GM03348 (cell line): ENCODE data around the gene ANKIB1.
A peak's percentile ranks its signal among the peaks of the same experiment; 100 is the strongest.
"Not testable (repeated sequence)": the region's sequence is repeated elsewhere in the genome, so short reads cannot be mapped to it uniquely, and the experiment has no call there.

Experiments used
- DNase-seq: peaks from one replicate; pipeline ENCODE4 v3.0.0; 2012; ENCODE audit warnings: low spot score

Gene ANKIB1

GRCh38 chr7:92410162-92410561, 164.4 kb downstream of the ANKIB1 start:
- DNase-seq, result not testable (repeated sequence)

- no peak for DNase-seq
These were observed 167.0 kb downstream of the ANKIB1 start for GRCh38 chr7:92412745-92413144.

DNA sequence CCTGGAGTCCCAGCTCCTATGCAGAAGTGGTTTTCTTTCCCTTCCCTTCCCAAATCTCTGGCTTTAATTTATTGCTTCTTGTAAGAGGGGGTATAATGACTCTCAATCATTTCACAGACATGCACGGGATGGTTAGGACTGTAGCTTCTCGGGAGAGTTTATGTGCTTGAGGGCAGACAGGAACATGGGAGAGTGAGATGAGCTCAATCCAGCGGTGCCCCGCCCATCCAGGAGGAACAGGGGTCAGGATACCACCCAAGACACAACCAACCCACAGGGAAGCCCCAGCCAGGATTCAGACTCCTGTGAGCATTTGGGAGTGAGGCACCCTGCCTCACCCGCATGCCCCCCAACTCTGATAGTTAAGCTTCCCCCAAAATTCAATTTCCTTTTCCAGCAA, 167.8 kb downstream of the ANKIB1 start:
- no peak for DNase-seq

- peak; percentile 18 for DNase-seq
These were observed 169.5 kb downstream of the ANKIB1 start for GRCh38 chr7:92415225-92415624.

- DNase-seq, result no peak
These were observed 172.1 kb downstream of the ANKIB1 start for GRCh38 chr7:92417913-92418312.

GRCh38 chr7:92421676-92422435, 176.1 kb downstream of the ANKIB1 start:
- no peak for DNase-seq

DNA sequence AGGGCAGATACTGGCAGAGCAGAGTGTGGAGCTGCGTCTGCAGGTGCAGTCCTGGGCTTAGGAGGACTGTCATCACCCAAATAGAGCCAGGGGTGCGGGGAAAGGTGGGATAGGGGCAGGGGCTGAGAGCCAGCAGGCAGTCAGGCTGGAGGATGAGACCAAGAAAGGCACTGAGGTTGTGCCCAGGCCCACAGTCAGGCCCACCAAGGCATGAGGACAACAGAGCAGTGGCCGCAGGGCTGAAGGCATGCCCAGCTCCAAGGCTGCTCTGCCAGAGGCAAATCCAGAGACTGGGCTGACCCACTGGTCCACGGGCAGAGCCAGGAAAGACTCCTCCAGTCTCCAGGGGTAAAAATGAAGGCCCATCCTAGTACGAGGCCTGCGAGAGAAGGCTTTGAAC, 177.2 kb downstream of the ANKIB1 start:
- DNase-seq, result no peak

- DNase-seq, result no peak
These were observed 177.9 kb downstream of the ANKIB1 start for GRCh38 chr7:92423710-92424131.

GRCh38 chr7:92425311-92425947, 179.7 kb downstream of the ANKIB1 start:
- no peak for DNase-seq

DNA sequence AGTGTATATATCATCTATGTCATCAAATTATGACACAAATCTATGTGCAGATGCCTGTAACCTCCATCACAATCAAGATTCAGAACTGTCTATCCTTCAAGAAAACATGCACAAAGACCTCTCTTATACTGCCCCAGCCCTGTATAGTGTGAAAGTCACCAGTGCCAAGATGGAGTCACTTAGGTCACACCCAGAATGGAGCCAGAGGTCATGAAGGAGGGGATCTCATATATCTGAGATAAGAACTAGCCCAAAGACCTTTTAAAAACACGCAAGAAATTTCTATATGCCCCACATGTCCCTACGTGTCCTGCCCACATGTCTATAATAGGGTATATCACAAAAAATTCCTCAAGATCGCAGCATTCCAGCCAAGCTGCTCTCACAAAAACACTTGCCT, 181.4 kb downstream of the ANKIB1 start:
- DNase-seq, result no peak

- DNase-seq, result no peak
These were observed 186.6 kb downstream of the ANKIB1 start for GRCh38 chr7:92432299-92432946.

GRCh38 chr7:92433019-92433418, 187.2 kb downstream of the ANKIB1 start:
- DNase-seq, result no peak

DNA sequence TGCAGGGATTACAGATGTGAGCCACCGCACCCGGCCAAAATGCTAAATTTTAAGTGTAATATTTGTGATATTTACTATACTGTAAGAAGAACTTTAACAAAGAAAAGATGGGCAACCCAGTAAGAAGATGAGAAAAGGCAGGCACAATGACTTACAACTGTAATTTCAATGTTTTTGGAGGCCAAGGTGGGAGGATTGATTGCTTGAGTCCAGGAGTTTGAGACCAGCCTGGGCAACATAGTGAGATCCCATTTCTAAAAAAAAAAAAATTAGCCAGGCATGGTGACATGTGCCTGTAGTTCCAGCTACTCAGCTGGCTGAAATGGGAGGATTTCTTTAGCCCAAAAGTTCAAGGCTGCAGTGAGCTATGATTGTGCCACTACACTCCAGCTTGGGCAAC, 189.8 kb downstream of the ANKIB1 start:
- DNase-seq, result no peak

- DNase-seq, result no peak
These were observed 191.1 kb downstream of the ANKIB1 start for GRCh38 chr7:92436612-92437445.

GRCh38 chr7:92437956-92438491, 192.2 kb downstream of the ANKIB1 start:
- DNase-seq, result no peak

DNA sequence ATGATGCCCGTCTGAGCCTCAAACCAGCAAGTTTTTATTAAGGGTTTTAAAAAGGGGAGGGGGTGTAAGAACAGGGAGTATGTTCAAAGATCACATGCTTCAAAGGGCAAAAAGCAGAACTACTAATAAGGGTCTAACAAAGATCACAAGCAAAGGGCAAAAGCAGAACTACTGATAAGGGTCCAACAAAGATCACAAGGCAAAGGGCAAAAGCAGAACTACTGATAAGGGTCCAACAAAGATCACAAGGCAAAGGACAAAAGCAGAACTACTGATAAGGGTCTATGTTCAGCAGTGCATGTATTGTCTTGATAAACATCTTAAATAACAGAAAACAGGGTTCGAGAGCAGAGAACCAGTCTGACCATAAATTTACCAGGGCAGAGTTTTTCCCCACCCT, 196.9 kb downstream of the ANKIB1 start:
- DNase-seq, result not testable (repeated sequence)

DNA sequence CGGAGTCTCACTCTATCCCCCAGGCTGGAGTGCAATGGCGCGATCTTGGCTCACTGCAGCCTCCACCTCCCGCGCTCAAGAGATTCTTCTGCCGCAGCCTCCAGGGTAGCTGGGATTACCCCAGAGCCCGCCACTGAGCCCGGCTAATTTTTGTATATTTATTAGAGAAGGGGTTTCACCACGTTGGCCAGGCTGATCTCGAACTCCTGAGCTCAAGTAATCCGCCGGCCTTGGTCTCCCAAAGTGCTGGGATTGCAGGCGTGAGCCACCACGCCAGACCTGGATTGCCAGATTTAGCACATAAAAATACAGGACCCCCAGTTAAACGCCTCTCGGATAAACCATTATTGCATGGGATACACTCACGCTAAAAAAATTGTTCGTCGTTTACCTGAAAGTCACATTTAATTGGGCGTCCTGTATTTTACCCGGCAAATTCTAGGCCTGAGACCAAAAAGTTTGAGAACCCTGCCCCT, 201.1 kb downstream of the ANKIB1 start:
- DNase-seq, result no peak

DNA sequence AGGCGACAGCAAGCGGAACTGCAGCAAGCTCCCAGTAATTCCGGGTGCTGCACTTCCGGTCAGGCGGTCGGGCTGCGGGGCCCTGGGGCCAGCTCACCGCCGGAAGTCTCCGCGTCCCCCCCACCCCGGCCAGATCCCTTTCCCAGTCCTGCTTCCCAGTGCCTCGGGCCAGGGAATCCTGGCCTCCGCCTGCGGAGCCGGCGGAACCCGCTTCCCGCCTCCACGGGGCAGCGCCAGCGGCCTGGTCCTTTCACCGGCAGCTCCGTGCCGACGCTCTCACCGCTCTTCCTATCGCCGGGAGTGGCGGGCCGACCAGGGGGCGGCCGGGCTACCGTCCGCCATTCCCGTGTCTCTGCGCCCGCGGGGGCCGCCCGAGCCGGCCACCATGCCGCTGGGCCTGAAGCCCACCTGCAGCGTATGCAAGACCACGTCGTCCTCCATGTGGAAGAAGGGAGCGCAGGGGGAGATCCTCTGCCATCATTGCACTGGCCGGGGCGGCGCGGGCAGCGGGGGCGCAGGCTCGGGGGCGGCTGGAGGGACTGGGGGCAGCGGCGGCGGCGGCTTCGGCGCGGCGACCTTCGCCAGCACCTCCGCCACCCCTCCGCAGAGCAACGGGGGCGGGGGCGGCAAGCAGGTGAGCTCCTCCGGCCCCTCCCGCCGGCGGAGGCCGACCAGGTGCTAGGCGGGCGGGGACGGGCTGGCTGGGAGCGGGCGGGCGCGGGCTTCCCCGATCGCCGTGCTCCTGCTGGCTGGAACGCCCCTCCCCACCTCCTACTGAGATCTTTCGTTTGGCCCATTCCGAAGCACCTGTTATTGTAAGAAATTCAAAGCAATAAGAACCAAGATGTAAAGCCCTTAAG, 201.8 kb downstream of the ANKIB1 start, which contains the start of gene GATAD1:
Gene GATAD1, plus strand, starts transcription at position 138 of the 860 bp plus-strand sequence. Its CDS starts 248 bp downstream, at position 386.
- peak; percentile 98 for DNase-seq

- DNase-seq, result peak; percentile 48
These were observed 202.5 kb downstream of the ANKIB1 start for GRCh38 chr7:92448205-92448747.
